ENCODE results near the gene ARHGEF11. TPM values are rescaled to one million over a fixed set of nuclear protein-coding genes. Genes with fewer than 3 reads are reported as not detected.

Gene ARHGEF11
- total and polyA plus RNA-seq, 9 of the 15 experiments (the other 6 are each of a cell fraction or from before 2014, with no cell fraction given), result 0.14 to 15.5 (median 9.0) TPM

DNA sequence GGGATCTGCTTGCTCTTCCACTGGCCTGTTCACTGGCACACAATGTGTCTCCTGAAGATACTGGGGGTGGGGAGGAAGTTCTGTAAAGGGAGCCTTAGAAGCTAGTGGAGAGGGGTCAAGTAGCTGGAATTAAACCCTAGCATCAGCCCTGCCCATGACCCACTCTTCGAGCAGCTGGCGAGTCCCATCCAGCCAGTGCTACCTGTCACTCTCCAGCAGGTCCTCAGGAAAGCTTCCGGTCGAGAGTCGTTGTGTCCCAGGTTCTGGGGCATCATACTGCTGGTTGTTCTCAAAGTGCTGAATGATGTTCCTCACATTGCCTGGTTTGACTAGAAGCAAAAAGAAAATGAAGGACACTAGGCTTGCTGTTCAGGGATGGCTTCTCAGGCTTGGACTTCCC, 94.2 kb downstream of the ARHGEF11 start:
- TF ChIP-seq ZNF197 (CRISPR knock-in tag; IDR thresholded peaks at IDR 0.05; ENCODE audit: low read depth) (no peak), LCOR (CRISPR knock-in tag; IDR thresholded peaks at IDR 0.05) (no peak), E2F5 (CRISPR knock-in tag; IDR thresholded peaks at IDR 0.05) (no peak), IFI16 (CRISPR knock-in tag; IDR thresholded peaks at IDR 0.05) (no peak), ZNF436 (CRISPR knock-in tag; IDR thresholded peaks at IDR 0.05) (no peak), PHB (CRISPR knock-in tag; IDR thresholded peaks at IDR 0.05) (no peak), BMI1 (IDR thresholded peaks at IDR 0.05; ENCODE audit: low read length) (no peak), HMGXB4 (CRISPR knock-in tag; IDR thresholded peaks at IDR 0.05) (no peak), HES1 (IDR thresholded peaks at IDR 0.05; ENCODE audit: low read depth) (no peak)
- TF ChIP-seq, protein P1, sequence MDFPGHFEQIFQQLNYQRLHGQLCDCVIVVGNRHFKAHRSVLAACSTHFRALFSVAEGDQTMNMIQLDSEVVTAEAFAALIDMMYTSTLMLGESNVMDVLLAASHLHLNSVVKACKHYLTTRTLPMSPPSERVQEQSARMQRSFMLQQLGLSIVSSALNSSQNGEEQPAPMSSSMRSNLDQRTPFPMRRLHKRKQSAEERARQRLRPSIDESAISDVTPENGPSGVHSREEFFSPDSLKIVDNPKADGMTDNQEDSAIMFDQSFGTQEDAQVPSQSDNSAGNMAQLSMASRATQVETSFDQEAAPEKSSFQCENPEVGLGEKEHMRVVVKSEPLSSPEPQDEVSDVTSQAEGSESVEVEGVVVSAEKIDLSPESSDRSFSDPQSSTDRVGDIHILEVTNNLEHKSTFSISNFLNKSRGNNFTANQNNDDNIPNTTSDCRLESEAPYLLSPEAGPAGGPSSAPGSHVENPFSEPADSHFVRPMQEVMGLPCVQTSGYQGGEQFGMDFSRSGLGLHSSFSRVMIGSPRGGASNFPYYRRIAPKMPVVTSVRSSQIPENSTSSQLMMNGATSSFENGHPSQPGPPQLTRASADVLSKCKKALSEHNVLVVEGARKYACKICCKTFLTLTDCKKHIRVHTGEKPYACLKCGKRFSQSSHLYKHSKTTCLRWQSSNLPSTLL (IDR thresholded peaks at IDR 0.05), result no peak
- Histone ChIP-seq H3K27me3 (ENCODE audit: control insufficient read depth in 2 of 2, insufficient read depth in 2 of 2, low read length in 2 of 2) (no peaks in the 10 kb centered on the region), H3K36me3 (ENCODE audit: control insufficient read depth, insufficient read depth, low read length) (peaks cover 56% of the 10 kb centered on the region; the same call in 2 of the 3 replicates), H4K20me1 (replicated peaks; ENCODE audit: control insufficient read depth, insufficient read depth, low read length) (no peaks in the 10 kb centered on the region), H3K9me3 (replicated peaks; ENCODE audit: control insufficient read depth, insufficient read depth, low read depth, low read length) (no peaks in the 10 kb centered on the region), H3K27ac (ENCODE audit: extremely low read depth, low read depth, low read length) (no peak overlapping the region), H3K4me3 (no peak overlapping the region), H3K4me1 (replicated peaks in 1 of 2; ENCODE audit: control insufficient read depth in 2 of 2, insufficient read depth in 2 of 2, low read length in 2 of 2) (peaks cover 2 to 4% of the 10 kb centered on the region in 2 experiments; a peak in 3 of 5 replicates), H3K4me2 (ENCODE audit: insufficient read depth, low read length) (no peak overlapping the region), H2AFZ (ENCODE audit: low read depth, low read length) (no peak overlapping the region), H3K9me1 (ENCODE audit: control insufficient read depth, insufficient read depth, low read length) (no peaks in the 10 kb centered on the region), H3K79me2 (ENCODE audit: control insufficient read depth, insufficient read depth, low read length) (no peaks in the 10 kb centered on the region), H3K9ac (ENCODE audit: insufficient read depth in 1 of 2, low read depth in 2 of 2, low read length in 2 of 2) (peak overlapping the region in 1 of 2 experiments; percentile 17; a peak in 1 of 4 replicates)
- in situ Hi-C loops (cut with MboI) (loop anchor here (10.0 kb wide), 1 partner anchor 203 kb away; no protein-coding TSS in a partner anchor), intact Hi-C loops (cut with micrococcal nuclease) (no loop called here)
- DNase-seq (ENCODE audit: extremely low read depth in 1 of 4, low spot score in 3 of 4) (no peak), FAIRE-seq (no peak), ATAC-seq (no peak)
- BruUV-seq (replicated peaks), result no TSS peak
- CTCF ChIA-PET (ENCODE audit: low intra/inter-chr PET ratio), result no interaction called here
- POLR2A ChIA-PET, result no interaction called here
- 91% methylated on average over 5 of the region's 5 CpGs for WGBS (ENCODE audit: insufficient coverage, low coverage, missing lambda C conversion rate)

Data from K562 (cell line).